ENCODE measurements around the gene TSPAN6. TPM values are rescaled to one million over a fixed set of nuclear protein-coding genes. Genes with fewer than 3 reads are reported as not detected.

TSPAN6 gene
- total and polyA plus RNA-seq, 2 of the 4 experiments (the other 2 are of a cell fraction): 16.1 to 20.1 TPM

DNA sequence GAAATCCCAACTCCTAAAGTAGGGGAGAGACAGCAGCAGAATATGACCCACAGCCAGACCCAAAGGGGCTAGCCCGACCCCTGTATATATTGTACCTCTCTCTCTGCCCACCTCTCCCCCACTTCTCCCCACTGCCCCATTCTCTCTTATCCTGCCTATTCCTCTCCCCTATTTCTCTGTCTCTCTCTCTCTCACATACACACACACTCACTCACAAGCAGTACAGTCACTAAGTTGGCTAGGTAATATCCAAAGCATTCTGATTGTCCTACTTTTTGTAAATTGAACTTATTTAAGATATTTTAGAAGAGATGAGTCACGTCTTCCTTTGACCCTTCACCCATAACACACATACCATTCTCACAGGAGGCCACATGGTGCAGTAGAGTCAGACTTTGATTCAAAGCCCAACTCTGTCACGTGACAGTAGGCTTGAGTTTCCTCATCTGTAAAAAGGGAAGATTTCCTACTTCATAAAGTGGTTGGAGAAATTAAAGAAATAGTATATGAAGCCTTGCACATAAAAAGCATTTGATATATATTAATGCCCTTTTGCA lies 36.9 kb upstream of the TSPAN6 start:
- Histone ChIP-seq H3K79me1 (ENCODE audit: low read depth in 1 of 2, low read length in 2 of 2) (no peaks in the 10 kb centered on the region), H3K23ac (ENCODE audit: low read depth, low read length) (no peak overlapping the region), H2BK120ac (ENCODE audit: low read depth, low read length) (peak overlapping the region; percentile 35; the same call in 1 of the 2 replicates), H2AFZ (replicated peaks; ENCODE audit: low read length, poor library complexity) (no peak overlapping the region), H4K5ac (ENCODE audit: low read depth, low read length) (no peak overlapping the region), H4K8ac (ENCODE audit: low read depth in 2 of 2, low read length in 2 of 2) (no peak overlapping the region), H2BK5ac (ENCODE audit: low read depth, low read length, poor library complexity, severe bottlenecking) (peak overlapping the region; percentile 67), H3K4me2 (ENCODE audit: low read depth, low read length) (no peak overlapping the region), H3K9ac (ENCODE audit: low read depth, low read length) (no peak overlapping the region), H3K18ac (ENCODE audit: low read depth, low read length) (no peak overlapping the region), H2AK5ac (ENCODE audit: low read depth, low read length) (no peak overlapping the region), H3K27me3 (ENCODE audit: control insufficient read depth, insufficient read depth, low read length) (no peaks in the 10 kb centered on the region; the same call in 1 of the 2 replicates), H2AK9ac (replicated peaks; ENCODE audit: low read depth, low read length, poor library complexity) (no peak overlapping the region), H2BK20ac (ENCODE audit: low read depth, low read length) (no peak overlapping the region), H3K4ac (ENCODE audit: low read depth, low read length) (no peak overlapping the region), H4K91ac (ENCODE audit: insufficient read depth, low read depth, low read length) (no peak overlapping the region), H3K27ac (ENCODE audit: insufficient read depth, low read length) (no peak overlapping the region), H3K36me3 (ENCODE audit: control insufficient read depth, insufficient read depth, low read length) (peaks cover 2% of the 10 kb centered on the region; the same call in 1 of the 2 replicates), H3K56ac (ENCODE audit: extremely low read depth, insufficient read depth, low read length) (no peak overlapping the region), H4K20me1 (ENCODE audit: insufficient read depth, low read length) (no peaks in the 10 kb centered on the region), H3K9me3 (ENCODE audit: control insufficient read depth, insufficient read depth, low read length) (no peaks in the 10 kb centered on the region), H3K4me1 (ENCODE audit: control insufficient read depth, insufficient read depth, low read length) (peaks cover 5% of the 10 kb centered on the region), H3K4me3 (ENCODE audit: insufficient read depth, low read depth, low read length) (no peak overlapping the region), H2BK15ac (ENCODE audit: low read depth, low read length) (no peak overlapping the region), H3K14ac (replicated peaks; ENCODE audit: low read depth, low read length) (no peak overlapping the region), H3K9me1 (ENCODE audit: insufficient read depth, low read length) (0 out of 2 replicates have a peak, but pooled peaks cover 3% of the 10 kb centered on the region)
- dilution Hi-C loops (cut with HindIII; ENCODE audit: low sequenced_read_pairs, unreplicated experiment): no loop called here
- no peak for TF ChIP-seq CHD1 (IDR thresholded peaks at IDR 0.05; ENCODE audit: low read depth, low read length)
- peak; percentile 50 for TF ChIP-seq BHLHE40 (IDR thresholded peaks at IDR 0.05; ENCODE audit: low read depth, low read length)
- TF ChIP-seq NFE2L2 (IDR thresholded peaks at IDR 0.05; ENCODE audit: low read depth, low read length): no peak
- no peak for TF ChIP-seq RCOR1 (IDR thresholded peaks at IDR 0.05; ENCODE audit: insufficient replicate concordance, low read length)
- TF ChIP-seq, protein P1, sequence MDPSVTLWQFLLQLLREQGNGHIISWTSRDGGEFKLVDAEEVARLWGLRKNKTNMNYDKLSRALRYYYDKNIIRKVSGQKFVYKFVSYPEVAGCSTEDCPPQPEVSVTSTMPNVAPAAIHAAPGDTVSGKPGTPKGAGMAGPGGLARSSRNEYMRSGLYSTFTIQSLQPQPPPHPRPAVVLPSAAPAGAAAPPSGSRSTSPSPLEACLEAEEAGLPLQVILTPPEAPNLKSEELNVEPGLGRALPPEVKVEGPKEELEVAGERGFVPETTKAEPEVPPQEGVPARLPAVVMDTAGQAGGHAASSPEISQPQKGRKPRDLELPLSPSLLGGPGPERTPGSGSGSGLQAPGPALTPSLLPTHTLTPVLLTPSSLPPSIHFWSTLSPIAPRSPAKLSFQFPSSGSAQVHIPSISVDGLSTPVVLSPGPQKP (IDR thresholded peaks at IDR 0.05; ENCODE audit: borderline replicate concordance, low read depth, low read length): no peak
- TF ChIP-seq FOS (IDR thresholded peaks at IDR 0.05; ENCODE audit: low read depth, low read length): peak; percentile 49; the same call in 1 of the 2 replicates
- TF ChIP-seq RAD21 (IDR thresholded peaks at IDR 0.05; ENCODE audit: low read length): no peak
- no peak for TF ChIP-seq RFX5 (IDR thresholded peaks at IDR 0.05; ENCODE audit: low read depth, low read length)
- no peak for TF ChIP-seq MAZ (IDR thresholded peaks at IDR 0.05; ENCODE audit: borderline replicate concordance, low read depth, low read length)
- TF ChIP-seq SMC3 (IDR thresholded peaks at IDR 0.05; ENCODE audit: low read depth, low read length): no peak
- no peak for TF ChIP-seq MXI1 (IDR thresholded peaks at IDR 0.05; ENCODE audit: borderline replicate concordance, low read depth, low read length)
- TF ChIP-seq MAFK (IDR thresholded peaks at IDR 0.05; ENCODE audit: low read depth, low read length): no peak
- TF ChIP-seq, protein P2, sequence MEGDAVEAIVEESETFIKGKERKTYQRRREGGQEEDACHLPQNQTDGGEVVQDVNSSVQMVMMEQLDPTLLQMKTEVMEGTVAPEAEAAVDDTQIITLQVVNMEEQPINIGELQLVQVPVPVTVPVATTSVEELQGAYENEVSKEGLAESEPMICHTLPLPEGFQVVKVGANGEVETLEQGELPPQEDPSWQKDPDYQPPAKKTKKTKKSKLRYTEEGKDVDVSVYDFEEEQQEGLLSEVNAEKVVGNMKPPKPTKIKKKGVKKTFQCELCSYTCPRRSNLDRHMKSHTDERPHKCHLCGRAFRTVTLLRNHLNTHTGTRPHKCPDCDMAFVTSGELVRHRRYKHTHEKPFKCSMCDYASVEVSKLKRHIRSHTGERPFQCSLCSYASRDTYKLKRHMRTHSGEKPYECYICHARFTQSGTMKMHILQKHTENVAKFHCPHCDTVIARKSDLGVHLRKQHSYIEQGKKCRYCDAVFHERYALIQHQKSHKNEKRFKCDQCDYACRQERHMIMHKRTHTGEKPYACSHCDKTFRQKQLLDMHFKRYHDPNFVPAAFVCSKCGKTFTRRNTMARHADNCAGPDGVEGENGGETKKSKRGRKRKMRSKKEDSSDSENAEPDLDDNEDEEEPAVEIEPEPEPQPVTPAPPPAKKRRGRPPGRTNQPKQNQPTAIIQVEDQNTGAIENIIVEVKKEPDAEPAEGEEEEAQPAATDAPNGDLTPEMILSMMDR (conservative IDR thresholded peaks at IDR 0.05; ENCODE audit: low read depth, low read length): no peak
- no peak for TF ChIP-seq CEBPB (IDR thresholded peaks at IDR 0.05; ENCODE audit: low read depth, low read length)
- TF ChIP-seq, protein P3, sequence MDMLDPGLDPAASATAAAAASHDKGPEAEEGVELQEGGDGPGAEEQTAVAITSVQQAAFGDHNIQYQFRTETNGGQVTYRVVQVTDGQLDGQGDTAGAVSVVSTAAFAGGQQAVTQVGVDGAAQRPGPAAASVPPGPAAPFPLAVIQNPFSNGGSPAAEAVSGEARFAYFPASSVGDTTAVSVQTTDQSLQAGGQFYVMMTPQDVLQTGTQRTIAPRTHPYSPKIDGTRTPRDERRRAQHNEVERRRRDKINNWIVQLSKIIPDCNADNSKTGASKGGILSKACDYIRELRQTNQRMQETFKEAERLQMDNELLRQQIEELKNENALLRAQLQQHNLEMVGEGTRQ (IDR thresholded peaks at IDR 0.05; ENCODE audit: low read depth, low read length): peak; percentile 96
- no peak for TF ChIP-seq POLR2A (IDR thresholded peaks at IDR 0.05; ENCODE audit: low read depth, low read length)
- in situ Hi-C loops (cut with MboI; ENCODE audit: low sequenced_read_pairs): no loop called here
- WGBS, 2 experiments (ENCODE audit: extremely low coverage in 2 of 2, insufficient read length in 1 of 2): no CpG with 5 or more reads among the region's 3 CpGs
- DNase-seq (peak; percentile 91), ATAC-seq (ENCODE audit: low read depth) (peak; percentile 65)
- intact Hi-C loops (cut with micrococcal nuclease): no loop called here
- POLR2A ChIA-PET (ENCODE audit: unreplicated experiment): no interaction called here
- CTCF ChIA-PET: interaction anchor here (0.7 to 2.4 kb wide), 2 partner anchors 13 to 95 kb away, joined by 3 to 6 read pairs; no protein-coding TSS in a partner anchor
- BruUV-seq (replicated peaks): no TSS peak

Data from IMR-90 (cell line).